Activated CD8-positive, alpha-beta memory T cell treated with anti-CD3 and anti-CD28 coated beads, Interleukin-2, amount 50 U/mL, for 24 hours (primary cell): ENCODE data around the gene CLTCL1.
A peak's percentile ranks its signal among the peaks of the same experiment; 100 is the strongest.

Experiments used
- DNase-seq: peaks from one replicate; pipeline ENCODE4 v3.0.0-alpha.2; 2020; ENCODE audit errors: extremely low read depth

Gene CLTCL1

GRCh38 chr22:19150482-19151328, 140.8 kb downstream of the CLTCL1 start:
- no peak for DNase-seq

- DNase-seq = no peak
Observed at GRCh38 chr22:19149991-19150390, 141.5 kb downstream of the CLTCL1 start, which contains the start of gene GSC2. Gene GSC2 (minus strand): TSS chr22:19150292. CDS start chr22:19150283, 9 bp downstream.

GRCh38 chr22:19149047-19149883, 142.3 kb downstream of the CLTCL1 start:
- no peak for DNase-seq

GRCh38 chr22:19148417-19149046, 143.0 kb downstream of the CLTCL1 start:
- no peak for DNase-seq

- DNase-seq = no peak
Observed at GRCh38 chr22:19147195-19147780, 144.2 kb downstream of the CLTCL1 start.

GRCh38 chr22:19146215-19146968, 145.1 kb downstream of the CLTCL1 start:
- DNase-seq = no peak

- peak; percentile 4 for DNase-seq
Observed at GRCh38 chr22:19143967-19144400, 147.5 kb downstream of the CLTCL1 start.

- DNase-seq = no peak
Observed at GRCh38 chr22:19143212-19143611, 148.3 kb downstream of the CLTCL1 start.

GRCh38 chr22:19142394-19142793, 149.1 kb downstream of the CLTCL1 start:
- DNase-seq = no peak

GRCh38 chr22:19139974-19140373, 151.5 kb downstream of the CLTCL1 start:
- no peak for DNase-seq

GRCh38 chr22:19139001-19139356, 152.5 kb downstream of the CLTCL1 start:
- DNase-seq = no peak

- DNase-seq = no peak
Observed at GRCh38 chr22:19138217-19139000, 153.1 kb downstream of the CLTCL1 start.

GRCh38 chr22:19137384-19138216, 153.9 kb downstream of the CLTCL1 start:
- DNase-seq = no peak

GRCh38 chr22:19136915-19137314, 154.6 kb downstream of the CLTCL1 start:
- DNase-seq = no peak

GRCh38 chr22:19134874-19135273, 156.6 kb downstream of the CLTCL1 start:
- no peak for DNase-seq

- DNase-seq = no peak
Observed at GRCh38 chr22:19134176-19134831, 157.2 kb downstream of the CLTCL1 start.

GRCh38 chr22:19133561-19133960, 158.0 kb downstream of the CLTCL1 start:
- DNase-seq = no peak

GRCh38 chr22:19132693-19133400, 158.7 kb downstream of the CLTCL1 start:
- no peak for DNase-seq
